ENCODE data around the gene DPH7.
"Not testable (repeated sequence)": the region's sequence is repeated elsewhere in the genome, so short reads cannot be mapped to it uniquely, and the experiment has no call there.

Gene DPH7

GRCh38 chr9:137578518-137579258 is at the start of gene DPH7:
Gene DPH7, minus strand, starts transcription at chr9:137578925. Its CDS starts 148 bp downstream, at chr9:137578777.
- peak within 1 kb of the TSS; percentile 46 for H3K27ac ChIP-seq (ENCODE audit: low read depth, low read length)
- H2AFZ ChIP-seq (ENCODE audit: low read length, unreplicated experiment) = peak within 1 kb of the TSS; percentile 98
- peak within 1 kb of the TSS; percentile 98 for H3K4me3 ChIP-seq (ENCODE audit: low read depth, low read length)
- H3K36me3 ChIP-seq (ENCODE audit: insufficient read depth, low read length) = peaks cover 22% of the 10 kb centered on the region; the same call in 1 of the 2 replicates
- peaks cover 24% of the 10 kb centered on the region for H3K4me1 ChIP-seq (ENCODE audit: control insufficient read depth, insufficient read depth, low read length, unreplicated experiment)
- H3K27me3 ChIP-seq (ENCODE audit: insufficient read depth, low read length) = no peaks in the 10 kb centered on the region
- H3K79me2 ChIP-seq (ENCODE audit: control insufficient read depth, insufficient read depth, low read length, unreplicated experiment) = peaks cover 35% of the 10 kb centered on the region

DNA sequence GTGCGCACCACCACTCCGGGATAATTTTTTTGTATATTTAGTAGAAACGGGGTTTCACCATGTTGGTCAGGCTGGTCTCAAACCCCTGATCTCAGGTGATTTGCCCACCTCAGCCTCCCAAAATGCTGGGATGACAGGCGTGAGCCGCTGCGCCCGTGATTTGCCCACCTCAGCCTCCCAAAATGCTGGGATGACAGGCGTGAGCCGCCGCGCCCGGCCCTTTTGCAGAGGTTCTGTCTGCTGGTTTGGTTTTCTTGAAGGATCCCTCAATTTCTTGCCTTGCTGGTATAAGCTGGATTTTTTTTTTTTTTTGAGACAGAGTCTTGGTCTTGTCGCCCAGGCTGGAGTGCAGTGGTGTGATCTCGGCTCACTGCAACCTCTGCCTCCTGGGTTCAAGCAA is 48.7 kb upstream of the DPH7 start:
- H3K4me1 ChIP-seq (ENCODE audit: control insufficient read depth, insufficient read depth, low read length, unreplicated experiment) = peaks cover 11% of the 10 kb centered on the region
- H3K4me3 ChIP-seq (ENCODE audit: low read depth, low read length); H3K27ac ChIP-seq (ENCODE audit: low read depth, low read length): not testable (repeated sequence)

DNA sequence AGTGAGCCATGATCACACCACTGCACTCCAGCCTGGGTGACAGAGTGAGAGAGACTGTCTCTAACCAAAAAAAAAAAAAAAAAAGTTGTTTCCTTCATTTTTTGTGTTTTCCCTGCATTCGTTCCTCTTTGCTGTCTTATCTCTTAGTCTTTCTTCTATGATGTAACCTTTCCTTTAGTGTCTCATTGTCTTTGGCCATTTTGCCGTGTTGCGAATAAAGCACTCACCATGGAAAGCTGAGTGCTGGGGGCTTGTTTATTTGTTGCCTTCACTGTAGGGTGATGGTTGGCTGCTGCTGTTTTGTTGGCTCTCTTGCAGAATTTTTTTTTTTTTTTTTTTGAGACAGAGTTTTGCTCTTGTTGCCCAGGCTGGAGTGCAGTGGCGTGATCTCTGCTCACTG is 47.7 kb upstream of the DPH7 start:
- Histone ChIP-seq H2AFZ (ENCODE audit: low read length, unreplicated experiment) (no peak overlapping the region), H3K79me2 (ENCODE audit: control insufficient read depth, insufficient read depth, low read length, unreplicated experiment) (peaks cover 85% of the 10 kb centered on the region), H3K36me3 (ENCODE audit: insufficient read depth, low read length) (no peaks in the 10 kb centered on the region), H3K27ac (ENCODE audit: low read depth, low read length) (no peak overlapping the region), H3K4me1 (ENCODE audit: control insufficient read depth, insufficient read depth, low read length, unreplicated experiment) (peaks cover 13% of the 10 kb centered on the region), H3K27me3 (ENCODE audit: insufficient read depth, low read length) (no peaks in the 10 kb centered on the region), H3K4me3 (ENCODE audit: low read depth, low read length) (no peak overlapping the region)

More for the DNA sequence above, 48.7 kb upstream of the DPH7 start:
- not testable (repeated sequence) for H3K36me3 ChIP-seq (ENCODE audit: insufficient read depth, low read length); H3K27me3 ChIP-seq (ENCODE audit: insufficient read depth, low read length); H2AFZ ChIP-seq (ENCODE audit: low read length, unreplicated experiment)
- peaks cover 86% of the 10 kb centered on the region for H3K79me2 ChIP-seq (ENCODE audit: control insufficient read depth, insufficient read depth, low read length, unreplicated experiment)

DNA sequence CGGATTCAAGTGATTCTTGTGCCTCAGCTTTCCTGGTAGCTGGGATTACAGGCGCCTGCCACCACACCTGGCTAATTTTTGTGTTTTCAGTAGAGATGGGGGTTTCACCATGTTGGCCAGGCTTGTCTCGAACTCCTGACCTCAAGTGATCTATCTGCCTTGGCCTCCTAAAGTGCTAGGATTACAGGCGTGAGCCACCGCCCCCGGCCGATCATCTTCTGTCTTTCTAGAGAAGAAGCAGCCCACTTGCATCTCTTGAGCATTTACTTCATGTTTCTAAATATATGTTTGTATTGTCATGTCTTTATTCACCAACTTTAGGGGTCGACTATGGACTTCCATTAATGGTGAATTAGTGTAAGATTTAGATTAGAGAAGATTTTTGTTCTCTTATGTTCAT is 43.5 kb upstream of the DPH7 start:
- Histone ChIP-seq H3K79me2 (ENCODE audit: control insufficient read depth, insufficient read depth, low read length, unreplicated experiment) (peaks cover 85% of the 10 kb centered on the region), H3K4me1 (ENCODE audit: control insufficient read depth, insufficient read depth, low read length, unreplicated experiment) (peaks cover 22% of the 10 kb centered on the region)
- not testable (repeated sequence) for H2AFZ ChIP-seq (ENCODE audit: low read length, unreplicated experiment); H3K27me3 ChIP-seq (ENCODE audit: insufficient read depth, low read length); H3K27ac ChIP-seq (ENCODE audit: low read depth, low read length); H3K4me3 ChIP-seq (ENCODE audit: low read depth, low read length); H3K36me3 ChIP-seq (ENCODE audit: insufficient read depth, low read length)

DNA sequence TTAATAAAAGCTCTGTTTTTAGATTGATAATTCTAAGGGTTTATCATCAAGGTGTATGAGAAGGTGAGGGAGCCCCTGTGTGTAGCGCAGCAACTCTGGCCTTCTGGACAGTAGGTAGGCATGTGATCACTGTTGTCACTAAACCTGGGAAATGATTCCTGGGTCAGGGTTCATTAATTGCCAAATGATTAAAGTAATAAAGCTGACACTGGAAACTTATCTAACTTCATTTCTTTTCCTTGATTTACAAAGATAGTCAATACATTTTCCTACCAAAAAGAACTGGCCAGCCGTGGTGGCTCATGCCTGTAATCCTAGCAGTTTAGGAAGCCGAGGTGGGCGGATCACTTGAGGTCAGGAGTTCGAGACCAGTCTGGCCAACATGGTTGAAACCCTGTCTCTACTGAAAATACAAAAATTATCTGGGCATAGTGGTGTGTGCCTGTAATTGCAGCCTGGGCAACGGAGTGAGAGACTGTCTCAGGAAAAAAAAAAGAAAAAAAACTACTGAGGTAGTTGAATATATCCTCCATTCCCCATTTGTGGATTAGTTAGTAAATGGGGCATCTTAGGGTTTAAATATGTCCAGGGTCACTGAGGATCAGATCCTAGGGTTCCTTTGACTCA is 42.5 kb upstream of the DPH7 start:
- no peak overlapping the region for H2AFZ ChIP-seq (ENCODE audit: low read length, unreplicated experiment)
- peaks cover 22% of the 10 kb centered on the region for H3K4me1 ChIP-seq (ENCODE audit: control insufficient read depth, insufficient read depth, low read length, unreplicated experiment)
- no peak overlapping the region for H3K27ac ChIP-seq (ENCODE audit: low read depth, low read length)
- 0 out of 2 replicates have a peak, but pooled peaks cover 4% of the 10 kb centered on the region for H3K36me3 ChIP-seq (ENCODE audit: insufficient read depth, low read length)
- H3K4me3 ChIP-seq (ENCODE audit: low read depth, low read length) = peak overlapping the region; percentile 86
- no peaks in the 10 kb centered on the region for H3K27me3 ChIP-seq (ENCODE audit: insufficient read depth, low read length)
- peaks cover 84% of the 10 kb centered on the region for H3K79me2 ChIP-seq (ENCODE audit: control insufficient read depth, insufficient read depth, low read length, unreplicated experiment)

DNA sequence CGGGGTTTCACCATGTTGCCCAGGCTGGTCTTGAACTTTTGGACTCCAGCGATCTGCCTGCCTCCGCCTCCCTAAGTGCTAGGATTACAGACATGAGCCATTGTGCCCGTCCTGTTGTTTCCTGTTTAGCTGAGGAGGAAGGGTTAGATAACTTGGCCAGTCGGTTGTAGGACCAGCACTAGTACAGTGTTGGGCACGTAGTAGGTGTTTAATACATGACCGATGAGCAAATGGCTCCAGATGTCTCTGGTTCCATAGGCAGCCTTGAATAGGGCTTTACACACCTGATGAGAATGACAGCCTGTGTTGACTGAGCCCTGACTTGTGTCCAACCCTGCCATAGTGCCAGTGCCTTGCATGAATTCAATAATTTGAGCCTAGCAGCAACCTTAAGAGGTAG is 41.9 kb upstream of the DPH7 start:
- H3K27me3 ChIP-seq (ENCODE audit: insufficient read depth, low read length) = no peaks in the 10 kb centered on the region
- H3K27ac ChIP-seq (ENCODE audit: low read depth, low read length) = no peak overlapping the region
- H2AFZ ChIP-seq (ENCODE audit: low read length, unreplicated experiment) = no peak overlapping the region
- peaks cover 22% of the 10 kb centered on the region for H3K4me1 ChIP-seq (ENCODE audit: control insufficient read depth, insufficient read depth, low read length, unreplicated experiment)
- H3K36me3 ChIP-seq (ENCODE audit: insufficient read depth, low read length) = 0 out of 2 replicates have a peak, but pooled peaks cover 4% of the 10 kb centered on the region
- peak overlapping the region; percentile 86 for H3K4me3 ChIP-seq (ENCODE audit: low read depth, low read length)
- peaks cover 82% of the 10 kb centered on the region for H3K79me2 ChIP-seq (ENCODE audit: control insufficient read depth, insufficient read depth, low read length, unreplicated experiment)

GRCh38 chr9:137620048-137620405 is 41.3 kb upstream of the DPH7 start:
- Histone ChIP-seq H3K36me3 (ENCODE audit: insufficient read depth, low read length) (0 out of 2 replicates have a peak, but pooled peaks cover 4% of the 10 kb centered on the region), H3K4me1 (ENCODE audit: control insufficient read depth, insufficient read depth, low read length, unreplicated experiment) (peaks cover 22% of the 10 kb centered on the region), H2AFZ (ENCODE audit: low read length, unreplicated experiment) (no peak overlapping the region), H3K27ac (ENCODE audit: low read depth, low read length) (peak overlapping the region; percentile 43; the same call in 1 of the 2 replicates), H3K79me2 (ENCODE audit: control insufficient read depth, insufficient read depth, low read length, unreplicated experiment) (peaks cover 77% of the 10 kb centered on the region), H3K4me3 (ENCODE audit: low read depth, low read length) (peak overlapping the region; percentile 86), H3K27me3 (ENCODE audit: insufficient read depth, low read length) (no peaks in the 10 kb centered on the region)

DNA sequence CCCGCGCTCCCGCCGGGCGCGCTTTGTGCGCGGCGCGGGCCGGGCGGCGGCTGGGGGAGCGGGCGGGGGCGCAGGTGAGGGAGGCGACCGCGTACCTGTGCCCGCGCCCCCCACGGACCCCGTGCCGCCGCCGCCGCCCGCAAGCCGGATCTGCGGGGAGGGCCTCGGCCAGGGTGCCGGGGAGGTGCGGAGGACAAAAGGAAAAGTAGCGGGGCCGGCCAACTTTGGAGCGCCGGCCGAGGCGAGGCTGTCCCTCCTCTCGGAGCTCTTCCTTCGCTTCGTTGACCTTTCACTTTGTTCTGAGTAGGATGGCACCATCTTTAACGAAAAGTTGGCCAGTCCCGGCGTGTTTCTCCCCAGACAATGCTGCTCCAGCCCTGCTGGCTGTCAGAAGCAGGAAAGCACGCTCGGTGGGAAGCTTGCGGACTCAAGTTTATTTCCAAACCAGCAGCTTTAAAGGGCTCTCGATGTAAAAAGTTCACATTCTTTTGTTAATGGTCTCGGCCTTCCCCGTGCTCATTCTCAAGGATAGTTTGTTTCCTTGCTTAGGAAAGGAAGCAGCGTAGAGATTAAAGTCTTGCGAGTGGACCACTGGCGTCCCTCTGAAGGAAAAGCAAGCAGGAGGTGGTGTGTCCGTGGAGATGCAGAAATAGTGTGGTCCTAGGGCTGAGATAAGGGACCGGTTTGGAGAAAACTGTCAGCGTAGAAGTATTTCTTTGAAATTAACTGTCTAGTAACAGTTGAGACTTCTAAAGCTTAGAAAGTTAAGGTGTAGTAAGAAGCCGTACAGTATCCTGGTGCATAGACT is 40.7 kb upstream of the DPH7 start:
- H3K79me2 ChIP-seq (ENCODE audit: control insufficient read depth, insufficient read depth, low read length, unreplicated experiment) = peaks cover 71% of the 10 kb centered on the region
- peak overlapping the region; percentile 19 for H2AFZ ChIP-seq (ENCODE audit: low read length, unreplicated experiment)
- 0 out of 2 replicates have a peak, but pooled peaks cover 4% of the 10 kb centered on the region for H3K36me3 ChIP-seq (ENCODE audit: insufficient read depth, low read length)

DNA sequence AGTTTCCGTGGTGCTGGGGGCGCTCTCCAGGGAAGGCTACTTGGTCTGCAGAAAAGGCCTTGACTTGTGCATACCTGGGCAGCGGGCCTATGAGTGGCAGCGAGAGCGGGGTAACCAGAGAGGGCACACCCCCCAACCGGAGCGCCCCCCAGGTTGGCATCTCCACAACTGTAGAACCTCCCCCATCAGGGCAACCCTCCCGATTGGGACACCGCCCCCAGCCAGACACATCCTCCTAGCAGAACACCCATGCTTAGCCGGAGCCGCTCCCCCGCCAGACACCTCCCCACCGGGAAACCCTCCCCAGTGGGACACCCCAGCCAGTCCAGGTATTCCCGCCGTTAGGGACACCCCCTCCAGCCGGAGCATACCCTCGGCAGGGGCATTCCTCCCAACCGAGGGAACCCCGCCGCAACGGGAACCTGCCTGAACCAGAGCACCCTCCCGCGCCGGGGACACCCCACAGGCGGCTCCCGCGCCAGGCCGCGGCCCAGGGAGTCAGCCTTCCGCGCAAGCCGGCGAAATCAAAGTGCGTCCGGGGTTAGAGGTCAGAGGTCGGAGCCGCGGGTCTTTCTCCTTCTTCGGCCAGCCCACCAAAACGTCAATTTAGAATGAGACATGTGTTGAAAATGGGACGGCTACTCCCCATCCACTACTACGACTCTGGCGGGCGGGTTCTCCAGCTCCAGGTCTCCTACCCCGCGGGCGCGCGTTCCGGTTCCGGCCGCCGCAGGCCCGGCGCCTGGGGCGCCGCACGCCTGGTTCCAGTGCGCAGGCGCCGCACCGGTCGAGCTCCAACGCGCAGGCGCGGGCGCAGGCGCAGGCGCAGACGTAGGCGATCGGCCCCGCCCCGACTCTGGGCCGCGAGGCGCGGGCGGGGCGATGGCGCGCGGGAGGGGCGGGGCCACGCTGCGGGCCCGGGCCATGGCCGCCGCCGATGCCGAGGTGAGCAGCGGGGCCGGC is 39.7 kb upstream of the DPH7 start, which contains the start of gene EHMT1:
Gene EHMT1, plus strand, starts transcription at position 901 of the 963 bp plus-strand sequence. Its CDS starts 24 bp downstream, at position 925.
- peak within 1 kb of the TSS; percentile 67 for H2AFZ ChIP-seq (ENCODE audit: low read length, unreplicated experiment)
- H3K4me1 ChIP-seq (ENCODE audit: control insufficient read depth, insufficient read depth, low read length, unreplicated experiment) = peaks cover 22% of the 10 kb centered on the region
- peak within 1 kb of the TSS; percentile 99 for H3K4me3 ChIP-seq (ENCODE audit: low read depth, low read length)
- H3K27me3 ChIP-seq (ENCODE audit: insufficient read depth, low read length) = no peaks in the 10 kb centered on the region
- peaks cover 60% of the 10 kb centered on the region for H3K79me2 ChIP-seq (ENCODE audit: control insufficient read depth, insufficient read depth, low read length, unreplicated experiment)
- H3K36me3 ChIP-seq (ENCODE audit: insufficient read depth, low read length) = 0 out of 2 replicates have a peak, but pooled peaks cover 7% of the 10 kb centered on the region
- peak within 1 kb of the TSS; percentile 87 for H3K27ac ChIP-seq (ENCODE audit: low read depth, low read length)

More for the DNA sequence above, 40.7 kb upstream of the DPH7 start:
- Histone ChIP-seq H3K4me1 (ENCODE audit: control insufficient read depth, insufficient read depth, low read length, unreplicated experiment) (peaks cover 22% of the 10 kb centered on the region), H3K27me3 (ENCODE audit: insufficient read depth, low read length) (no peaks in the 10 kb centered on the region), H3K4me3 (ENCODE audit: low read depth, low read length) (peak overlapping the region; percentile 86), H3K27ac (ENCODE audit: low read depth, low read length) (peak overlapping the region; percentile 43)

Data from ACC112 (cell line).